GM12878 (cell line): ENCODE results near the gene MYO10. TPM values are rescaled to one million over a fixed set of nuclear protein-coding genes. Genes with fewer than 3 reads are reported as not detected.

ENCODE experiments used
- CBFB ChIP-seq: IDR thresholded peaks from 2 replicates; pipeline ENCODE4 v1.6.1; 2016; ENCODE audit warnings: antibody characterized with exemption, low read depth
- EED ChIP-seq: sonication (generic); IDR thresholded peaks from 2 replicates; pipeline ENCODE4 v1.6.1; 2016; ENCODE audit warnings: antibody characterized with exemption, low read depth
- GABPA ChIP-seq: IDR thresholded peaks from 2 replicates; pipeline ENCODE4 v1.6.1; 2014; ENCODE audit warnings: antibody characterized with exemption, low read depth, mild to moderate bottlenecking, inconsistent platforms
- IKZF2 ChIP-seq, 2 experiments: fragments of 450-650 bp; IDR thresholded peaks; 2 replicates each; pipeline ENCODE4 v1.6.1; 2017; ENCODE audit warnings: mild to moderate bottlenecking in 2 of 2, moderate library complexity in 2 of 2
- KAT2A ChIP-seq: conservative IDR thresholded peaks from 2 replicates; pipeline ENCODE4 v1.6.1; 2011; ENCODE audit warnings: low read depth, low read length; ENCODE audit not compliant: control insufficient read depth
- KDM1A ChIP-seq: fragments of 200-600 bp; sonication (generic); IDR thresholded peaks from 2 replicates; pipeline ENCODE4 v1.6.1; 2016; ENCODE audit warnings: borderline replicate concordance
- KLF5 ChIP-seq: fragments of 450-650 bp; IDR thresholded peaks from 2 replicates; pipeline ENCODE4 v1.6.1; 2014; ENCODE audit warnings: mild to moderate bottlenecking; ENCODE audit not compliant: partially characterized antibody
- MEF2A ChIP-seq: IDR thresholded peaks from 2 replicates; pipeline ENCODE4 v1.6.1; 2011; ENCODE audit warnings: low read depth, mild to moderate bottlenecking, low read length, moderate library complexity; ENCODE audit not compliant: insufficient read depth
- NFYB ChIP-seq: IDR thresholded peaks from 2 replicates; pipeline ENCODE4 v1.6.1; 2011; ENCODE audit warnings: low read depth, mild to moderate bottlenecking, low read length, improper control_type of control experiment, moderate library complexity; ENCODE audit not compliant: insufficient read depth
- SMAD1 ChIP-seq: fragments of 450-650 bp; IDR thresholded peaks from 2 replicates; pipeline ENCODE4 v1.6.1; 2018; ENCODE audit warnings: mild to moderate bottlenecking, low read depth; ENCODE audit not compliant: partially characterized antibody
- TAF1 ChIP-seq: IDR thresholded peaks from 2 replicates; pipeline ENCODE4 v1.6.1; 2011; ENCODE audit warnings: mild to moderate bottlenecking, low read depth, low read length, borderline replicate concordance
- TCF12 ChIP-seq: IDR thresholded peaks from 2 replicates; pipeline ENCODE4 v1.6.1; 2011; ENCODE audit warnings: low read depth, mild to moderate bottlenecking, low read length
- ZNF207 ChIP-seq: fragments of 450-650 bp; IDR thresholded peaks from 2 replicates; pipeline ENCODE4 v1.6.1; 2014; ENCODE audit warnings: antibody characterized with exemption, mild to moderate bottlenecking, borderline replicate concordance
- polyA plus RNA-seq, 11 experiments: library from polyadenylated mRNA; depleted of rRNA in 4 of 11; unstranded in 6 of 11; stranded (reverse) in 5 of 11; fragments of >200 nt; fragmentation: Nextera tagmentation in 4 of 11; fragmentation: Illumina TruSeq in 1 of 11; extraction: Ambion mirVana in 4 of 11; extraction: Trizol in 1 of 11; gene quantifications; 1 replicate in 1 of 11; 2 replicates in 10 of 11; pipeline versions ENCODE4 v1.2.1 to v1.2.3, GENCODE V29; 2011 to 2016; ENCODE audit warnings: inconsistent platforms in 2 of 11, missing spikeins in 2 of 11, low read depth in 1 of 11
- total RNA-seq, 4 experiments: library from RNA; depleted of rRNA in 3 of 4; stranded (reverse); fragments of >200 nt in 3 of 4; fragmentation: Illumina TruSeq in 1 of 4; extraction: Trizol in 1 of 4; gene quantifications; 2 replicates each; pipeline versions ENCODE4 v1.2.1 to v1.2.3, GENCODE V29; 2013 to 2021
- TF ChIP-seq, protein P1 (sequence below): fragments of 450-650 bp; IDR thresholded peaks from 2 replicates; pipeline ENCODE4 v1.6.1; 2016; ENCODE audit warnings: mild to moderate bottlenecking, moderate library complexity, borderline replicate concordance
- TF ChIP-seq, protein P2 (sequence below): IDR thresholded peaks from 2 replicates; pipeline ENCODE4 v1.6.1; 2012; ENCODE audit warnings: low read depth, low read length, improper control_type of control experiment

MYO10 gene
- total and polyA plus RNA-seq, 10 of the 15 experiments (the other 5 are each of a cell fraction or from before 2014, with no cell fraction given), result 0.02 to 0.77 (median 0.17) TPM

DNA sequence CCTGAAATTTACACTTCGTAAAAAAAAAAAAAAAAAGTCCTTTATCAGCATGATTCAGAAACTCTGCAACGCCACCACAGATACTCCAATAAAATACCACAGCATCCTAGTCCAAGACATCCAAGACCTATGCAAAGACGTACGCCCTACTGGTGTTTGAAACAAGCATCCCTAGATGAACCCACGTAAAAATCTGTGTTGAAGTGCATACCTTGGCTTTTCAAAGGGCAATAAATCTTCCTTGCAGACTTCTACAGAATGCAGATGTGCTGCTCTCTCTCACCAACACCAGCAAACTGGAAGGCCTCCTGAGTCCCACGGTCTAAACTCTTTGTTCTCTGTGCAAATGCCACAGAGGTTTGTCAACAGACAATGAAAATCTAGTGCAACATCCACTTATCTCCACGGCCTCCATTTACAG lies 38.8 kb downstream of the MYO10 start (continued):
- TF ChIP-seq KDM1A (no peak), ZNF207 (no peak), CBFB (no peak), MEF2A (no peak), SMAD1 (no peak), TCF12 (no peak), EED (no peak), NFYB (no peak), GABPA (no peak), KAT2A (no peak), IKZF2 (IDR thresholded peaks at IDR 0.05) (no peak), KLF5 (no peak), TAF1 (no peak)
- TF ChIP-seq, protein P1, sequence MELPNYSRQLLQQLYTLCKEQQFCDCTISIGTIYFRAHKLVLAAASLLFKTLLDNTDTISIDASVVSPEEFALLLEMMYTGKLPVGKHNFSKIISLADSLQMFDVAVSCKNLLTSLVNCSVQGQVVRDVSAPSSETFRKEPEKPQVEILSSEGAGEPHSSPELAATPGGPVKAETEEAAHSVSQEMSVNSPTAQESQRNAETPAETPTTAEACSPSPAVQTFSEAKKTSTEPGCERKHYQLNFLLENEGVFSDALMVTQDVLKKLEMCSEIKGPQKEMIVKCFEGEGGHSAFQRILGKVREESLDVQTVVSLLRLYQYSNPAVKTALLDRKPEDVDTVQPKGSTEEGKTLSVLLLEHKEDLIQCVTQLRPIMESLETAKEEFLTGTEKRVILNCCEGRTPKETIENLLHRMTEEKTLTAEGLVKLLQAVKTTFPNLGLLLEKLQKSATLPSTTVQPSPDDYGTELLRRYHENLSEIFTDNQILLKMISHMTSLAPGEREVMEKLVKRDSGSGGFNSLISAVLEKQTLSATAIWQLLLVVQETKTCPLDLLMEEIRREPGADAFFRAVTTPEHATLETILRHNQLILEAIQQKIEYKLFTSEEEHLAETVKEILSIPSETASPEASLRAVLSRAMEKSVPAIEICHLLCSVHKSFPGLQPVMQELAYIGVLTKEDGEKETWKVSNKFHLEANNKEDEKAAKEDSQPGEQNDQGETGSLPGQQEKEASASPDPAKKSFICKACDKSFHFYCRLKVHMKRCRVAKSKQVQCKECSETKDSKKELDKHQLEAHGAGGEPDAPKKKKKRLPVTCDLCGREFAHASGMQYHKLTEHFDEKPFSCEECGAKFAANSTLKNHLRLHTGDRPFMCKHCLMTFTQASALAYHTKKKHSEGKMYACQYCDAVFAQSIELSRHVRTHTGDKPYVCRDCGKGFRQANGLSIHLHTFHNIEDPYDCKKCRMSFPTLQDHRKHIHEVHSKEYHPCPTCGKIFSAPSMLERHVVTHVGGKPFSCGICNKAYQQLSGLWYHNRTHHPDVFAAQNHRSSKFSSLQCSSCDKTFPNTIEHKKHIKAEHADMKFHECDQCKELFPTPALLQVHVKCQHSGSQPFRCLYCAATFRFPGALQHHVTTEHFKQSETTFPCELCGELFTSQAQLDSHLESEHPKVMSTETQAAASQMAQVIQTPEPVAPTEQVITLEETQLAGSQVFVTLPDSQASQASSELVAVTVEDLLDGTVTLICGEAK, result no peak
- TF ChIP-seq, protein P2, sequence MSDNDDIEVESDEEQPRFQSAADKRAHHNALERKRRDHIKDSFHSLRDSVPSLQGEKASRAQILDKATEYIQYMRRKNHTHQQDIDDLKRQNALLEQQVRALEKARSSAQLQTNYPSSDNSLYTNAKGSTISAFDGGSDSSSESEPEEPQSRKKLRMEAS, result no peak
